ENCODE results near the gene TIMELESS. TPM values are rescaled to one million over a fixed set of nuclear protein-coding genes. Genes with fewer than 3 reads are reported as not detected.

TIMELESS gene
- total and polyA plus RNA-seq, 9 of the 15 experiments (the other 6 are each of a cell fraction or from before 2014, with no cell fraction given), result 11.9 to 59.2 (median 35.8) TPM

GRCh38 chr12:56448860-56449621 lies at the start of gene TIMELESS (continued):
- TF ChIP-seq ZNF318 (IDR thresholded peaks at IDR 0.05; ENCODE audit: borderline replicate concordance in 1 of 2, low read depth in 1 of 2) (no peak), NFIX (CRISPR knock-in tag; IDR thresholded peaks at IDR 0.05; ENCODE audit: low read depth) (no peak), SMARCC2 (IDR thresholded peaks at IDR 0.05; ENCODE audit: low read depth) (no peak), ZNF583 (CRISPR knock-in tag; IDR thresholded peaks at IDR 0.05) (no peak), ZBTB1 (CRISPR knock-in tag; IDR thresholded peaks at IDR 0.05; ENCODE audit: borderline replicate concordance, low read depth) (0 out of 2 replicates have a peak, but pooled peaks have one; percentile 59), CBFA2T2 (conservative IDR thresholded peaks at IDR 0.05) (peak; percentile 66), THRAP3 (IDR thresholded peaks at IDR 0.05; ENCODE audit: borderline replicate concordance) (no peak), ZNF146 (CRISPR knock-in tag; IDR thresholded peaks at IDR 0.05; ENCODE audit: unreplicated experiment) (no peak), YBX1 (IDR thresholded peaks at IDR 0.05) (no peak), ZNF174 (CRISPR knock-in tag; IDR thresholded peaks at IDR 0.05) (no peak), CHAMP1 (IDR thresholded peaks at IDR 0.05) (no peak), TEAD4 (IDR thresholded peaks at IDR 0.05; ENCODE audit: low read length) (peak; percentile 45), TEAD4 (CRISPR knock-in tag; IDR thresholded peaks at IDR 0.05; ENCODE audit: borderline replicate concordance) (0 out of 2 replicates have a peak, but pooled peaks have one; percentile 23), RFX7 (CRISPR knock-in tag; IDR thresholded peaks at IDR 0.05) (no peak), NCOA1 (IDR thresholded peaks at IDR 0.05; ENCODE audit: low read depth) (no peak), ZNF696 (CRISPR knock-in tag; conservative IDR thresholded peaks at IDR 0.05) (no peak), ZNF785 (CRISPR knock-in tag; IDR thresholded peaks at IDR 0.05) (no peak), PTRF (tag; IDR thresholded peaks at IDR 0.05) (no peak), MTA2 (IDR thresholded peaks at IDR 0.05; ENCODE audit: low read depth) (no peak)
